SK-N-MC (cell line): ENCODE data around the gene TNIK.

Experiments
- DNase-seq: peaks from one replicate; pipeline ENCODE4 v3.0.0-alpha.2; 2011; ENCODE audit warnings: low read depth, low spot score
- H3K27ac ChIP-seq: fragments of 200-600 bp; sonication (generic); 2 replicates; pipeline ENCODE4 v1.5.1; 2016; ENCODE audit warnings: mixed run types
- H3K36me3 ChIP-seq: fragments of 200-600 bp; sonication (generic); 2 replicates; pipeline ENCODE4 v1.6.1; 2017; ENCODE audit warnings: antibody characterized with exemption, low read length, mixed read lengths; ENCODE audit not compliant: insufficient read depth
- H3K4me3 ChIP-seq: fragments of 200-600 bp; sonication (generic); 2 replicates; pipeline ENCODE4 v1.5.1; 2016
- H3K9ac ChIP-seq: fragments of 200-600 bp; sonication (generic); 2 replicates; pipeline ENCODE4 v1.8.0; 2017; ENCODE audit warnings: mixed run types, mixed read lengths; ENCODE audit not compliant: insufficient read length
- H3K9me3 ChIP-seq: fragments of 200-600 bp; sonication (generic); 2 replicates; pipeline ENCODE4 v1.6.1; 2017; ENCODE audit warnings: low read depth, mild to moderate bottlenecking, antibody characterized with exemption, low read length, moderate library complexity, mixed read lengths
- EZH2 ChIP-seq: fragments of 200-600 bp; sonication (generic); IDR thresholded peaks from one replicate; pipeline ENCODE4 v1.6.1; 2017; ENCODE audit warnings: antibody characterized with exemption
- FOXP2 ChIP-seq: optimal IDR thresholded peaks from 2 replicates; pipeline ENCODE3; 2011; ENCODE audit warnings: mild to moderate bottlenecking, moderate library complexity; ENCODE audit not compliant: insufficient read depth; ENCODE audit errors: extremely low read length, control extremely low read depth
- POLR2AphosphoS5 ChIP-seq: IDR thresholded peaks from 2 replicates; pipeline ENCODE4 v1.6.1; 2012; ENCODE audit warnings: mild to moderate bottlenecking, low read depth, low read length, borderline replicate concordance

The TNIK gene

DNA sequence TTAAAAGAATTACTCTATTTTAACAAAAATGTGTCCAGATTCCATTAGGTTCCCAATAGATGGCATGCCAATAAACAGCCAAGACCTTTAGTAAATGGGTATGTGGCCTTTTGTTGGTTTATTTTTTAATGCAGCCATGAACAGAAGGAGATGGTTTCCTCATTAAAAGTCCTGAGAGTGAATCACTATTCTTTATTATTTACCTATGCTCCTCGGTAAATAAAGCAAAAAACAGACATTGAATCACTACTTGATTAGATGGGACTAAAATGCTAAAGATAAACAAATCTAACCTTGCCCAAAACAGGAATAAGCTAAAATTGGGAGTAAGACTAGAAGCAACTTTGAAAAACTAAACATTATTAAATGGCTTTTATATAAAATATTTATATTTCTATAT lies 94.2 kb downstream of the TNIK start:
- no peak for DNase-seq
- no peak overlapping the region for H3K4me3 ChIP-seq

DNA sequence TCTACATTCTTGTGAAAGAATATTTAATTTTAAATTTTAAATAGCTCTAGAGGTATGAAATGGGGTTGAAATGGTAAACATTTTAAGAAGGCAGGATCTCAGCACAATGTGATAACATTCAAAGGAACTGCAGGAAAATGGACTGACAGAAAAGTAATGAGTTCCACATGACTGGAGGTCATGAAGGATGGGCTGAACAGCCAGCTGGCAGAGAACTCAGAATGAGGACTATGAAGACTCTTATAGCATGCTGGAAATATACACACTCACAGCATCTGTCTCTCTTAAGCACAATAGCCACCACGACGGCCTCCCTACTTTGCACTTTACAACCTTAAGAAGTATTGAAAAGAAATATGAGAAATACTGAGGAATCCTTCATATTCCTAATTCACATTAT lies 94.7 kb downstream of the TNIK start:
- Histone ChIP-seq H3K4me3 (no peak overlapping the region), H3K27ac (no peak overlapping the region), H3K9me3 (no peaks in the 10 kb centered on the region), H3K9ac (no peak overlapping the region), H3K36me3 (no peaks in the 10 kb centered on the region)
- no peak for TF ChIP-seq POLR2AphosphoS5
- no peak for TF ChIP-seq EZH2
- DNase-seq = no peak

More for the DNA sequence above, 94.2 kb downstream of the TNIK start:
- H3K9ac ChIP-seq = no peak overlapping the region
- H3K36me3 ChIP-seq = no peaks in the 10 kb centered on the region
- no peak for TF ChIP-seq FOXP2
- no peak for TF ChIP-seq EZH2
- no peaks in the 10 kb centered on the region for H3K9me3 ChIP-seq
- no peak overlapping the region for H3K27ac ChIP-seq

DNA sequence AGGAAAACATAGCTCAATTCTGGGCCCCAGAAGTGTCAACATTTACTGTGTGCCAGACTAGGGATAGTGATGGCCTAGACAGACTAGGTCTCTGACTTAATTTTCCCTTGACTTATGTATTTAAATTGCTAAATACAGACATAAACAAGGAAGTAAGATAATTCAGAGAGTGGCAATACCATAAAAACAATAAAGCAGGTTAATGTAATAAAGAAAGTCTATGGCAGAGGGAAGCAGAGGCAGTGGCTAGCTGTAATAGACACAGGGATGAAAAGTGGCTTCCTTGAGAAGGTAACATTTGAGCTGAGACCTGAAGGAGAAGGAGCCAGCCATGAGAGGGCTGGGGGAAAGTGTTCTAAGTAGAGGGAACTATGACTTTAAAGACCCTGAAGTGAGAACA lies 95.7 kb downstream of the TNIK start:
- DNase-seq = no peak
- no peak overlapping the region for H3K27ac ChIP-seq
- no peaks in the 10 kb centered on the region for H3K36me3 ChIP-seq
- TF ChIP-seq EZH2 (no peak), FOXP2 (no peak), POLR2AphosphoS5 (no peak)
- no peak overlapping the region for H3K9ac ChIP-seq
- no peaks in the 10 kb centered on the region for H3K9me3 ChIP-seq
- H3K4me3 ChIP-seq = no peak overlapping the region

- no peak overlapping the region for H3K27ac ChIP-seq
- no peak for DNase-seq
- no peak overlapping the region for H3K9ac ChIP-seq
- H3K36me3 ChIP-seq = no peaks in the 10 kb centered on the region
- H3K4me3 ChIP-seq = no peak overlapping the region
- H3K9me3 ChIP-seq = no peaks in the 10 kb centered on the region
- TF ChIP-seq EZH2 (no peak), FOXP2 (no peak)
Measured at GRCh38 chr3:171363202-171363601, 97.0 kb downstream of the TNIK start.

DNA sequence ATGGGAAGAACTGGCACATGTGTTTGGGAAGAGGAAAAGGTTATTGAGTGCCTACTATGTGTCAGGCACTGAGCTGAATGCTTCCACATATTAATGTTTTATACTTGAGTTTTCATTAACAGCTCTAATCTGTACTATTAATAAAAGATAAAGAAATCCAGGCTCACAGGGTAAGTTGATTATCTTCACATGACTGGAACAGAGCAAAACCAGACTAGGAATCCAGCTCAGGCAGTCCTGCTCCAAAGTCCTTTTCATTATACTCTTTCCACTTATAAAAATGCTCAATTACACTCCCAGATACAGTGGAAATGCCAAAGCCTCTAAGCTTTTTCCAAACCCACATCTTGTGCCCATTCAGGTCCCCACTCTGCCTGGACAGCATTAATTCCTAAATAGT lies 97.6 kb downstream of the TNIK start:
- Histone ChIP-seq H3K9me3 (no peaks in the 10 kb centered on the region), H3K27ac (no peak overlapping the region), H3K9ac (no peak overlapping the region), H3K4me3 (no peak overlapping the region), H3K36me3 (no peaks in the 10 kb centered on the region)
- TF ChIP-seq EZH2 (no peak), FOXP2 (no peak), POLR2AphosphoS5 (no peak)
- DNase-seq = no peak

GRCh38 chr3:171358881-171359198 lies 101.4 kb downstream of the TNIK start:
- DNase-seq = no peak
- no peak overlapping the region for H3K9ac ChIP-seq
- no peaks in the 10 kb centered on the region for H3K36me3 ChIP-seq
- TF ChIP-seq EZH2 (no peak), FOXP2 (no peak), POLR2AphosphoS5 (no peak)
- H3K9me3 ChIP-seq = no peaks in the 10 kb centered on the region
- H3K27ac ChIP-seq = no peak overlapping the region
- H3K4me3 ChIP-seq = no peak overlapping the region

DNA sequence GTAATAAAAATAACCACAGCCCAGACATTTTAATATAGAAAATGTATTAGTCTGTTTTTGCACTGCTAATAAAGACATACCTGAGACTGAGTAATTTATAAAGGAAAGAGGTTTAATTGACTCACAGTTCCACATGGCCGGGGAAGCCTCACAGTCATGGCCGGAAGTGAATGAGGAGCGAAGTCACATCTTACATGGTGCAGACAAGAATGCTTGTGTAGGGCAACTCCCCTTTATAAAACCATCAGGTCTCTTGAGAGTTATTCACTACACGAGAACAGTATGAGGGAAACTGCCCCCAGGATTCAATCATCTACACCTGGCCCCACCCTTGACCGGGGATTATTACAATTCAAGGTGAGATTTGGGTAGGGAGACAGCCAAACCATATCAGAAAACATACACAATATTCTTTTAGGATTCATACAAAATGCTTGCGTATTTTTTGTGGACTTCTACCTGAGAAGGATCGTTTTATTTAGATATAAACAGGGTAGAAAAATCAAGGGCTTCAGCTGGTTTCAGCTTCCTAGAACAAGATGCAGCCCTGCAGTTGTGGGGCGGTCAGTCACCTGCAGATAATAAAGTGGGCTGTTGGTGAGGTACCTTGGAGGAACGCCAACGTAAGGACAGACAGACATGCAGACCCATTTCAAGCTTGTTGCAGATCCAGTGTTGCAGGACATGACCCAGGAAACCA lies 101.9 kb downstream of the TNIK start:
- H3K9ac ChIP-seq = no peak overlapping the region
- TF ChIP-seq FOXP2 = no peak
- TF ChIP-seq EZH2 = no peak
- TF ChIP-seq POLR2AphosphoS5 = no peak
- DNase-seq = no peak
- no peak overlapping the region for H3K27ac ChIP-seq
- H3K36me3 ChIP-seq = no peaks in the 10 kb centered on the region
- no peak overlapping the region for H3K4me3 ChIP-seq
- no peaks in the 10 kb centered on the region for H3K9me3 ChIP-seq

DNA sequence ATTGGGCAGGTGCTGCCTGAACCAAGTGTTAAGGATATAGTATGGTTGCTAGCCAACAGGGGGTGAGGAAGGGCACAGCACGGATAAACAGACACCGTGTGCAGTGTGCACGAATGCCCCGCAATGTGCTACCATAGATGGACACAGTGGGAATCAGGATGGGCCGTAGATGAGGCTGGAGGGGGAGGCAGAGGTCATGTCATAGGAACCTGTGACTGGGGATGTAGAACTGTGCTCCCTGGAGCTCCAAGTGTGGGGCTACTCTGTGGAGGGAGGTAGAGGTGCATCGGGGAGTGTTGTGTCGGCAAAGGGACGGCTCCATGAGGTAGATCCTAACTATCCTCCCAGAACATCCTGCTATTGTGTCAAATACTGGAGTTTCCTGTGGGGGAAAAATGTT lies 102.5 kb downstream of the TNIK start:
- H3K36me3 ChIP-seq = no peaks in the 10 kb centered on the region
- H3K9ac ChIP-seq = no peak overlapping the region
- no peak for TF ChIP-seq POLR2AphosphoS5
- no peak for TF ChIP-seq EZH2
- TF ChIP-seq FOXP2 = no peak
- no peak overlapping the region for H3K4me3 ChIP-seq
- H3K27ac ChIP-seq = no peak overlapping the region
- no peak for DNase-seq
- H3K9me3 ChIP-seq = no peaks in the 10 kb centered on the region

DNA sequence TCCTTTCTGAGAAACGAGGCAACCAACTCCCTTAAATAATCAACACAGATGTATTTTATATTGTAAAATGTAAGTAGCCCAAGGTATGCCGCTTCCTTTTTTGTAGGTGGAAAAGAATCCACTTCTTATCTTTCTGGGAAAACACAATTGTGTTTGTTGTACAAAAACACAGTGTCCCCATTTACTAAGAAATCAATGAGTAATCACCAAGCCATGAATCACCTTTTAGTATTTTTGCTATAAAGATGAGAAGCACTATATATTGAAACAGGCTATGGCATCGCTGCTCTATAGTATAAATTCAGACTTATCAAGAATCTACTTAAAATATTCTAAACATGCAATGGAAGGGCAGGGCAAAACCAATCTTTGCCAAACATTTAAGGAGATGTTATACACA lies 104.0 kb downstream of the TNIK start:
- H3K9me3 ChIP-seq = no peaks in the 10 kb centered on the region
- no peak overlapping the region for H3K4me3 ChIP-seq
- DNase-seq = no peak
- no peaks in the 10 kb centered on the region for H3K36me3 ChIP-seq
- no peak for TF ChIP-seq FOXP2
- TF ChIP-seq EZH2 = no peak
- no peak for TF ChIP-seq POLR2AphosphoS5
- no peak overlapping the region for H3K27ac ChIP-seq
- no peak overlapping the region for H3K9ac ChIP-seq
